ENCODE measurements around the gene FSIP1.

DNA sequence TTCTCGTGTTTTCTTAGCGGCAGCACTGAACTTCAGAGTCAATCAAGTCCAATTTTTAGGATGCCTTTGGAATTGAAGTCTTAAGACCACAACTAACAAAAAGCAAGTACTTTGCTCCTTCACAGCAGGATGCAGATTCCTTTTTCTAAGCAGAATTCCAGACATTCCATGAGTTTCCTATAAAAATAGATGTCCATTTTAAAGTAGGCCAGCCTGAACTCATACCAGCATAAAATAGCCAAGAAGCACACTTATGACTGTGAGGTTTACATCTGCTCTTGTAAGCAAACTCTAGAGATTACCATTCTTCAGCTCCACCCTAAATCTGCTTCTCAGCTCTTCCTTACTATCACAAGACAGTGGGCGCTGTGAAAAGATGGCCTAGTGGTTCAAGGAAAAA, 116.0 kb downstream of the FSIP1 start:
- no peak for TF ChIP-seq POLR2A (IDR thresholded peaks at IDR 0.05)
- TF ChIP-seq, protein P1, sequence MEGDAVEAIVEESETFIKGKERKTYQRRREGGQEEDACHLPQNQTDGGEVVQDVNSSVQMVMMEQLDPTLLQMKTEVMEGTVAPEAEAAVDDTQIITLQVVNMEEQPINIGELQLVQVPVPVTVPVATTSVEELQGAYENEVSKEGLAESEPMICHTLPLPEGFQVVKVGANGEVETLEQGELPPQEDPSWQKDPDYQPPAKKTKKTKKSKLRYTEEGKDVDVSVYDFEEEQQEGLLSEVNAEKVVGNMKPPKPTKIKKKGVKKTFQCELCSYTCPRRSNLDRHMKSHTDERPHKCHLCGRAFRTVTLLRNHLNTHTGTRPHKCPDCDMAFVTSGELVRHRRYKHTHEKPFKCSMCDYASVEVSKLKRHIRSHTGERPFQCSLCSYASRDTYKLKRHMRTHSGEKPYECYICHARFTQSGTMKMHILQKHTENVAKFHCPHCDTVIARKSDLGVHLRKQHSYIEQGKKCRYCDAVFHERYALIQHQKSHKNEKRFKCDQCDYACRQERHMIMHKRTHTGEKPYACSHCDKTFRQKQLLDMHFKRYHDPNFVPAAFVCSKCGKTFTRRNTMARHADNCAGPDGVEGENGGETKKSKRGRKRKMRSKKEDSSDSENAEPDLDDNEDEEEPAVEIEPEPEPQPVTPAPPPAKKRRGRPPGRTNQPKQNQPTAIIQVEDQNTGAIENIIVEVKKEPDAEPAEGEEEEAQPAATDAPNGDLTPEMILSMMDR (IDR thresholded peaks at IDR 0.05): no peak

Data from lower leg skin (tissue), 3 donors.